ENCODE data around the gene NAB2. TPM values are rescaled to one million over a fixed set of nuclear protein-coding genes. Genes with fewer than 3 reads are reported as not detected.
"Not testable (repeated sequence)": the region's sequence is repeated elsewhere in the genome, so short reads cannot be mapped to it uniquely, and the experiment has no call there.

The NAB2 gene, protein sequence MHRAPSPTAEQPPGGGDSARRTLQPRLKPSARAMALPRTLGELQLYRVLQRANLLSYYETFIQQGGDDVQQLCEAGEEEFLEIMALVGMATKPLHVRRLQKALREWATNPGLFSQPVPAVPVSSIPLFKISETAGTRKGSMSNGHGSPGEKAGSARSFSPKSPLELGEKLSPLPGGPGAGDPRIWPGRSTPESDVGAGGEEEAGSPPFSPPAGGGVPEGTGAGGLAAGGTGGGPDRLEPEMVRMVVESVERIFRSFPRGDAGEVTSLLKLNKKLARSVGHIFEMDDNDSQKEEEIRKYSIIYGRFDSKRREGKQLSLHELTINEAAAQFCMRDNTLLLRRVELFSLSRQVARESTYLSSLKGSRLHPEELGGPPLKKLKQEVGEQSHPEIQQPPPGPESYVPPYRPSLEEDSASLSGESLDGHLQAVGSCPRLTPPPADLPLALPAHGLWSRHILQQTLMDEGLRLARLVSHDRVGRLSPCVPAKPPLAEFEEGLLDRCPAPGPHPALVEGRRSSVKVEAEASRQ
- polyA plus RNA-seq (ENCODE audit: insufficient read length), result 37.2 TPM

DNA sequence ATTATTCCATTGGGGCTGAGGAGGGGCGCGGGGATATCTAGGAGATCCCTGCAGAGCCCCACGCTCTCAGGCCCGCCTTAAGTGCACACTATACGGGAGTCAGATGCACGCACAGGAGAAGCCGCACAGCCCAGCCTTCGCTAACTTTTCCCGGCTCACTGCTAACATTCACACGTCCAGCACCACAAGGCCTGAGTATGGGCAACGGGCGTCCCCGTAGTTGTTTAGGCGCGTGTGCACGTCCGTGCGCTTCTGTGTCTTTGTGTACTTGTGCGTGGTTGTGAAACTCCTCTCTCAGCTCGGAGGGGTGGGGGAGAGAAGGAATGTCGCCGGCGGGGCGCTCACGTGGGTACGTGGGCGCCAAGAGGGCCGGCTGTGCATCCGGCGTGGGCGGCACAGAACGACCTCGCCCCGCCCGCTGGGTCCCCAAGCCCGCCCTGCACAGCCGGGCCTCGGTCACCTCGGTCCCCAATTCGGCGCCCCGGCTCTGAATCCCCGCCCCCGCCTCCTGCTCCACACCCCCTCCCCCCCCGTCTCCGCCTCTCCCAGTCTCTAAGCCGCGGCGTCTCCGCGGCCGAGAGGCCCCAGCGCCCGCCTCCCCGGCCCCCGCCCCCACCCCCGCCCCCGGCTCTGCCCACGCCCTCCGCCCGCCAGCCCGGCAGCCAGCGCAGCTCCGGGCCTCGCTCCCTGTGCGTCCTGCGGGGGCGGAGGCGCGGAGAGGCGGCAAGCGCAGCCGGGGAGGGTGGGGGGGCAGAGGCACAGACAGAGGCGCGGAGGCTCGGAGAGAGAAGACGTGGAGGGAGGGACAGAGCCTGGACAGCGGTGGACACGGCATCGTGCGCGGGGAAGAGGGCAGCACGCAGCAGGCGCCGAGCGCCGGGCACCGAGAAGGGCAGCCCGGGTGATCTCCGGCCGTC is at the start of gene NAB2:
NAB2 (plus strand) TSS at position 761 of the 917 bp plus-strand sequence. CDS start 158 bp downstream, outside the sequence.
- DNase-seq, result peak; percentile 95

DNA sequence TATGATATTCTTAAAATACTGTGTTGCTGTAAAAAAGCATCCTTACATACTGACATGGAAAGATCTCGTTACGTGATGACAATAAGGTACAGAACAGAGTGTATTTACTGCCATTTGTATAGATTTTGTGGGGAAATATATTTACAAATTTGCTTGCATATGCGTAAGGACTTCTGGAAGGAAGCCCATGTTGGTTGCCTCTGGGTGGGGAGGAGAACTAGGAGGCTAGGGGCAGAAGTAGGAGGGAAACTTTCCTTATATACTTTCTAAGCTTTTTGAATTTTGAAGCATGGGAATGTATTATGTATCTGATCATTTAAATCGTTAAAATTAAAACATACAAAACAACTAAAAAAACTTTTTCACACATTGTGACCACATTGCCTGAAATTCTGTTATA is 48.7 kb upstream of the NAB2 start:
- DNase-seq, result no peak

DNA sequence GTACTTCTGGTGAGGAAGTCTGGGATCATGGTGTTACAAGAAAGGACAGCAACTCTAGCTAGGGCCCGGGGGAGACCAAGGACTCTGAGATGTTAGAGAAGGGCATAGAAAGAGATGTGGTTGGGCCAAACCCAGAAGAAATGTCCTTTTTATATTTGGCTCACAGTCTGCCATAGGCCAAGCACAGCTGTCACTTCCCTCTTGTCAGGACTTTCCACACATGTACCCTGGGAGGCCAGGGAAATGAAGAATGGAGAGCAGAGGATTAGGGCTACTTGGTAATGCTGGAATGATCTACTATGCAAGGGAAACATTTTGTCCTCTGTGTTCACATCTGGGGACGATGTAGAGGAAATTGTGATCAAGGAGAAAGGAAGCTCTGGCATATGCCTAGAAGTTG is 48.2 kb upstream of the NAB2 start:
- DNase-seq, result no peak

DNA sequence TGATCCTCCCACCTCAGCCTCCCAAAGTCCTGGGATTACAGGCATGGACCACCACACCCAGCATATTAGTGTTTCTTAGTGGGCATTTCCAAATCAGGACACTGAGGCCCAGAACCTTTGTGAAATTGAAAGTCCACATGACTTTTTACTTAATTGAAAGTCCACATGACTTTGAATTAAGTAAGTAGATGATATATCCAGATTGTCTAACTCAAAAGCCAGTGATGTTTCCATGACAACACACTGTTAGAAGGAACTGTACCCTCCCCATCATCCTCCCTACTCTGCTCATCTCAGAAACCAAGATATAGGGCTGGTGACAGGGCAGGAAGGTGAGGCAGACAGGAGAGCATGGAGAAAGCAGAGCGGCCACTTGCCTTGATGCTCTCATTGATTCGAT is 46.2 kb upstream of the NAB2 start:
- DNase-seq, result peak; percentile 26

DNA sequence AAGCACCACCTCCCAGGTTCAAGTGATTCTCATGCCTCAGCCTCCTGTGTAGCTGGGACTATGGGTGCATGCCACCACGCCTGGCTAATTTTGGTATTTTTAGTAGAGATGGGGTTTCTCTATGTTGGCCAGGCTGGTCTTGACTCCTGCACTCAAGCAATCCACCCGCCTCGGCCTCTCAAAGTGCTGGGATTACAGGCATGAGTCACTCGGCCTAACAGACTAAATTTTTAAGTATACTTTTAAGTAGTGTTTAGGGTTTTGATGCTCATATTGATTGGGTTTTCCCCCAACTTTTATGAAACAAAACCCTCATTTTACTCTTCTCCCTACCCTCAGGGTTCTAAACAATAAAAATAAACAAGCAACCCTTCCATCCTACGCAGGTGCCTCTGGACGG is 44.4 kb upstream of the NAB2 start:
- no peak for DNase-seq

DNA sequence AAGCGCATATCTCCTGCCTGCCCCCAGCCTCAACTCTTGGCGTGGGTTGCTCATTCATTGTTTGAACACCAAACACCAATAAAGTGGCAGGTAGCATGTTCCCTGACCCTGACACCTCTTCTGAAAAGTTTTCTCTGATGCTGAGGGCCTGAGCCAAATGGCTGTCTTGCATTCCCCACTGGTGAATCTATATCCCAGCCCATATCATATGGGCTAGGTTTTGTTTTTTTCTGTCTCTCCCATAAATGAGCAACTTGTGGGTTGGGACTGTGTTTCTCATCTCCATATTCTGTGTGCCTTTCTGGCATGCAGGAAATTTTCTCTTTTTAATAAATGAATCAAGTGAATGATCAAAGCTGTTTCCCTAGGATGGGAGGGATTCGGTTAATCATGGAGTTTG is 44.0 kb upstream of the NAB2 start:
- DNase-seq, result no peak

DNA sequence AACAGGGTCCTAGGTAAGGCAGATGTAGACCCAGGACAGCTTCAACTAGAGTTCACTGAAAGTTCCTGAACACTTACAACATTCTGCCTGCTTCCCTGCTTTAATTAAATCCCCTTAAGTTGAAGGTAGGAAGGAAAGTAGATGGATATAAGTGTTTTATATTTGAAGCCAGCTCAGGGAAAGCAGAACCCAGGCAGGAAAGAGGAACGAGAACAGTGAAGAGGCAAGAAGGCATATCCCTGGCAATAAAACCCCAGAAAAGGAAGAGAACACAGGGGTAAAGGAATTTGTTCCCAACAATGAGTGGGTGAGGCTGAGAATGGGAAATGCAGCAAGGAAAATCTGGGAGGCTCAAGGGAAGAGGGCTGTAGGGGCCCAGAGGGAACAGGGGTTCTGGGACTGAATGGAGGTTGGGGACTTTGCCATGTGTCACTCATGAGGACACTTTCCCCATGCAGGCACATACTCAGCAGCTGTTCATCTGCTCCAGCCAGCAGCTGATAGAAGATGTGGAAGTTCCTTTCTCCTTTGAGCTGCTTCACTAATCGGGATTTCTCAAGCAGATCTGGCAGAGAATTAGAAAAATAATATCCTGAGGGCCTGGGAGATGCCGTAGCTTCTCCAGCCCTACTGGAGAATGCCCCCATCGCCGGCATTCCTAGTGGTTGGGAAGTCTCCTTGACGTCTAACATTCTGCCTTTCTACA is 42.7 kb upstream of the NAB2 start:
- no peak for DNase-seq

DNA sequence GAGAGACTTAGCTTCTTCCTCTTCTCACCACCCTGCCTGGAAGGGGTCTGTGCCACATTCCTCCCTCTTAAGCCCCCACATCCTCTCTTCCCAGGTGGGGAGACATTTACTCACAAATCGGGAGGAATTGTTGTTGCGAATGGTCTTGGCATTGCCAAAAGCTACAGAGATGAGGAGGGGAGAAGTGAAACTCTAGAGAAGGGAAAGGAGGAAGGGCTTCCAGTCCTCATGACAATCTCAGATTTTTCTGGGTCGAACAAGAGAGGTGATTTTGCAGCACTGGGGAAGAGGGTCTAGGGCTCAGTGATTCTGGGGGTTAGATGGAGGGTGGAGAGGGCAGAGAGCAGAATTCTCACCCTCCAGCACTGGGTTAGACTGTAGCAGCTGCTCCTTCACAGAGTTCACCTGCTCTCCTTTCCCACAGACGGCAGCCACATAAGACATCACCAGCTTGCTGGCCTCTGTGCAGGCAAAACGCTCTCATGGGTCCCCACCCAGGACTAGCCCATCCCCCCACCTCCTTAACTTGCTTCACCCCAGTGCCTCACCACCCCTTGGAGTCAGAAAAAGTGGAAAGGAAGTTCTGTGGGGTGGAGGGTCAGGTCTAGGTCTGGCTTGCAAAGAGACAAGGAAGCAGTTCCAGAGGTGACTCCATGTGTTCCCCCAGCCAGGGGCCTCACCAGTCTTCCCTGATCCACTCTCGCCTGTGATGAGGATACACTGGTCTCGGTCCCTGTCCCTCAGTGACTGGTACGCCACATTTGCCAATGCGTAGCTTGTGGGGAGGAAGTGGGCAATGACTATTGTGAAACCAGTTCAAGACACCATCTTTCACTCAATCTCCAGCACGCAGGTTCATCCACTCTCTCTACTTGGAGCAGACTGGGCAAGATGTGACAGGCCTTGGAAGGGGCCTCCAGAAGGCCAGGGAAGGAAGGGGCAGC is 41.7 kb upstream of the NAB2 start:
- no peak for DNase-seq

DNA sequence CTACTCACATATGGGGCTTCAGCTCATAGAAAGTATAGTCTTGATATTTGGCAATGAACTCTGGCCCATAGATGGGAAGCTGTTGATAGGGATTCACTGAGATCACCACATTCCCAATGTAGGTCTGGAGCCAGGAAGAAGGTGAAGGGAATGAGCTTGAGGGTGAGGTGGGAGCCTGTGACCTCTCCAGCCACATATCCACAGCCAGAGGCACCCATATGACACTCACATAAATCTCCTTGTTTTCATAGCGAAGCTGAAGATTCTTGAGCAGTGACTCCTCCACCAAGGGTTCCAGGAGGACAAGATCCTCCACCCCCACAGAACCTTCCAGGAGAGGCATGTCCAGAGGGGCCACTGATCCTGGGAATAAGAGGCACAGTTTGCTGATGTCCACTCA is 40.9 kb upstream of the NAB2 start:
- no peak for DNase-seq

DNA sequence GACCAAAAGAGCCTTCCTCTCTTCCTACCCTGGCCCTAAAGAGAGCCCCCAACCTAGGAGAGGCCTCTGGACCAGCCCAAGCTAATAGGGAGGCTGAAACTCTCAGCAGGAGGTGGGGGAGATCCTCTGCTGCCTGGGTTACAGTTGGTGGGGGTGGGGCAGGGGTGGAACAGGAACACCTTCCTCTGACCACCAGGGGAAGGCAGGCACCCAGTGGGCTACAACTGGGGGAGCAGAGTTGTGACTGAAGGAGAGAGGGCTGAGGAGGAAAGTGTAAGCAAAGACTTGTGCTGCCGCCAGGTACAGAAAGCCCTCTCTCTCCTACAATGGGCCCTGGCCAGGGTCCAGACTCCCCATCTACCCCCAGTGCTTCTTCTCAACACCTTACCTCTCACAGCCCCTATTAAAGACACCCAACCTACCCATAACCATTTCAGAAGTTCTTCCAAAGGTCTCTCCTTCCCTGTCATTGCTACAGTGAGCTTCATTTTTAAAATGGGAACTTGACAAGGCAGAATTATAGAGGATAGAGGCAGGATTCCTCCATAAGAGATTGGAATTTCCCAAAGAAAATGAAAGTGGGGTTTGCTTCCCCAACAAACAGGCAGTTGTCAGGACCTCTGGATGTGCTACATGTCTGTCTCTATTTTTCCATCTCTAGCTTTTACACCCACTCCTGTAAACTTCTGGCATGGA is 40.3 kb upstream of the NAB2 start:
- no peak for DNase-seq

DNA sequence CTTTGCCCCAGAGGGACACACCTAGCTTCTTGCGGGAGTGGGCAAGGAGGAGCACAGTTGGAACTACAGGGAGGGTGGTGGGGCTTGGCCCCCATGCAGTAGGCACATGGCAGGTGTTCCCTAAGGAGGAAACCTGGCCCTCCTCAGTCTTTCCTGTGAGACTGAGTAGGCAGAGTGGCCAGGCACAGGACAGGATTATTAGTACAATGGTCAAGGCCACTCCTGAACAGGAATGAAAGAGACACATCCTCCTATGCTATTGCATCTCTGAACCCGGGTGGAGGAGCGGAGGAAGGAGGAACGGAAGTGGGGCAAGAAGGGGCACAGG is 39.8 kb upstream of the NAB2 start:
- no peak for DNase-seq

DNA sequence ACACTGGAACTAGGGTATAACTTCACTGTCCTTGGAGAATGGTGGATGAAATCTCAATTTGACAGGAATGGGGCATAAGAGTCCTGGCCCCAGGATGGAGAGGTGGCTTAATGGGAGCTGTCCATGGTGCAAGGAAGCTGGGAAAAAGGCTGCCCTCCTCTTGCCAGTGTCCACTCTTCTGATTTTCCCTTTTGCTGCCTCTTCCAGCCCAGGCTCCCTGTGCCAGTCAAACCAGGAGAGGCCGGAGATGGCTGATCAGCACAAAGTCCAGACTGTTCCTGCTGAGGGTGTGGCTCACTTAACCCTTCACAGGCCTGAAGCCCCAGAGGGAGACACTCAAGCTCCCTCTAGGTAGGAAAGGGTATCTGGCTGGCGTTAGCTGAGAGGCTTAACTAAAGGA is 39.0 kb upstream of the NAB2 start, which contains the start of gene MYO1A:
MYO1A (minus strand) TSS at position 240 of the 400 bp plus-strand sequence. CDS start 1,806 bp downstream, outside the sequence.
- DNase-seq, result no peak

DNA sequence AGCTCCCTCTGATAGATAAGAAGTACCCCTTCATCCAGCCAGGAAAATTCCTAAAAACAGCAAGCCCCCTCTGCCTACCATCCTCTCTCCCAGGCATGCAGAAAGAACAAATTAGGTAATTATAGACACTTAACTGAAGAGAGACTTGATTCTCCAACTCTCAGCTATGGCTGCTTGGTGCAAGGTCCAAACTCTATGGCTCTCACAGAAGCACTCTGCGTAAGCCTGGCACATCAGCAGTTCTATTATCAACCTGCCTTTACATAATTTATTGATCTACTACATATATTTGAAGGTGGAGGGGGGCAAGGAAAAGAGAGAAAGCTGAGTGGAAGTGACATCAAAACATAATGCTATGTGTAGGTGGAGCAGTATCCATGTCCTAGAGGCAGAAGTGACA is 37.9 kb upstream of the NAB2 start:
- DNase-seq, result no peak

DNA sequence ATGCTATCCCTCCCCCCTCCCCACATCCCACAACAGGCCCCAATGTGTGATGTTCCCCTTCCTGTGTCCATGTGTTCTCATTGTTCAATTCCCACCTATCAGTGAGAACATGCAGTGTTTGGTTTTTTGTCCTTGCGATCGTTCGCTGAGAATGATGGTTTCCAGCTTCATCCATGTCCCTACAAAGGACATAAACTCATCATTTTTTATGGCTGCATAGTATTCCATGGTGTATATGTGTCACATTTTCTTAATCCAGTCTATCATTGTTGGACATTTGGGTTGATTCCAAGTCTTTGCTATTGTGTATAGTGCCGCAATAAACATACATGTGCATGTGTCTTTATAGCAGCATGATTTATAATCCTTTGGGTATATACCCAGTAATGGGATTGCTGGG is 35.8 kb upstream of the NAB2 start:
- not testable (repeated sequence) for DNase-seq

DNA sequence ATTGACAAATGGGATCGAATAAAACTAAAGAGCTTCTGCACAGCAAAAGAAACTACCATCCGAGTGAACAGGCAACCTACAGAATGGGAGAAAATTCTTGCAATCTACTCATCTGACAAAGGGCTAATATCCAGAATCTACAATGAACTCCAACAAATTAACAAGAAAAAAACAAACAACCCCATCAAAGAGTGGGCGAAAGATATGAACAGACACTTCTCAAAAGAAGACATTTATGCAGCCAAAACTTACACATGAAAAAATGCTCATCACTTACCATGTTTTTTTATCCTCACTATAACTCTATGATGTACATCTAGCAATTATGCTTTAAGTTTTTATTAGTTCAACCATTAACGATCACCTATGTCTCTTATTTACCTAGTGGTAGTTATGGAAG is 35.0 kb upstream of the NAB2 start:
- not testable (repeated sequence) for DNase-seq

DNA sequence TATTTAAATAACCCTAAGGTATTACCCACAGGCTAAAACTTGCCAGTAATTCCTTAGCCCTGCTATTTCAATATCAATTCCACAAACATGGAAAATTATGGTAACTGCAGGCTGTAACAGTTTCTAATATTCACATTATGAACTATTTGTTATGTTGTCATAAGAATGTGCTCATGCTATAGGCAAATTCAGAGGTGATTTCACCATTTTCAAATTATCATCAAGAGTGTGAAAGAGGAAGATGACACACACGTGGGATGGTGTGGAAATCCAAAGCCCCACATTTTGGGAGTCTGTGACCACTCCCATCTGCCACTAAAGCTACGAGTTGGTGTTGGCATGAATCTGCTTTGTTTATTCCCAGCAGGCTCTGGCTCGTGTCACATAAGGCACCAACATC is 33.1 kb upstream of the NAB2 start:
- DNase-seq, result no peak

DNA sequence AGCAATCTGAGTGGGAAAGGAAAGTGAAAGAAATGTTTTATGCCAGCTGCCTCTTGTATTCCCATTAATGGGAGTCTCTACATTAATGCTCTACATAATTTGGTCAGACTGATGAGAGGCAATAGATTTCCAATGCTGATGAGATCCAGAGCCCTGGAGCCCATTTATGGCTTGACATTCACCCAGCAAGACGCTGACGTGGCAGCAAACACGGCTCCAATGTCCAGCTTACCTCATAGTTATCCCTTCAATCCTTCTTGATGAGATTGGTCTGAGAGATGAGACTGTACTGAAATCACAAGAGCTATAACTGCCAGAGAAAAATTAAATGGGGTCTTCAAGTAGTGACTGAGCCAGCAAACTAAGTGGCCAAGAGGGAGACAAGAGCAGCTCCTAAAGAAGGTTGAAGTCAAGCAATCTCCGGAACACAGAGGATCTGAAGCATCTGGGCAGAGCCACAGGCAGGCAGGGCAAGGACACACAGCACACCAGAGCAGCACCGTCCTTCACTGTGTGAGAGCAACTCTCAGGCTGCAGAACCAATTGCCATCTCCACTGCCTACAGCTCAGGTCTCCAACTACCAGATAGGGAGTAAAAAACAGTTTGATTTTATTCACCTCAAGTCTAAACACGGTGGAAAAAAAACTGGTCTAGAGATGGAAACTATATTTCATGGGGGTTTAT is 31.7 kb upstream of the NAB2 start:
- no peak for DNase-seq

DNA sequence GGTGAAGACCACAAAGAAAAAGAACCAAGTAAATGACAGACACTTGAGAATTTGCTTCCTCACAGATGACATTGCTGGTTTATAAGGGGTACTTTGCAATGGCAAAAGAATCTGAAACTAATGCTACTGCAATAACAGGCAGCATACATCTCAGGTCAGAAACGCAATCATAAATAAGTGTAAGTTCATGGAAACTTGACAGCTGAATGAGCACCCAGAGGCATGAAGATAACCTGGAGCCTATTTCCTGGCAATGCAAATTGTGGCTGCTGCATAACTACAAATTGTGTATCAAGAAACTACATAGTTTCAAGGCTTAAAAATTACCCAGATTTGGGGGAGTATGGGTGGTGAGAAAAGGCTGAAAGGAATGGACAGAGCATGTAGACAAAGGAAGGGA is 30.5 kb upstream of the NAB2 start:
- no peak for DNase-seq

DNA sequence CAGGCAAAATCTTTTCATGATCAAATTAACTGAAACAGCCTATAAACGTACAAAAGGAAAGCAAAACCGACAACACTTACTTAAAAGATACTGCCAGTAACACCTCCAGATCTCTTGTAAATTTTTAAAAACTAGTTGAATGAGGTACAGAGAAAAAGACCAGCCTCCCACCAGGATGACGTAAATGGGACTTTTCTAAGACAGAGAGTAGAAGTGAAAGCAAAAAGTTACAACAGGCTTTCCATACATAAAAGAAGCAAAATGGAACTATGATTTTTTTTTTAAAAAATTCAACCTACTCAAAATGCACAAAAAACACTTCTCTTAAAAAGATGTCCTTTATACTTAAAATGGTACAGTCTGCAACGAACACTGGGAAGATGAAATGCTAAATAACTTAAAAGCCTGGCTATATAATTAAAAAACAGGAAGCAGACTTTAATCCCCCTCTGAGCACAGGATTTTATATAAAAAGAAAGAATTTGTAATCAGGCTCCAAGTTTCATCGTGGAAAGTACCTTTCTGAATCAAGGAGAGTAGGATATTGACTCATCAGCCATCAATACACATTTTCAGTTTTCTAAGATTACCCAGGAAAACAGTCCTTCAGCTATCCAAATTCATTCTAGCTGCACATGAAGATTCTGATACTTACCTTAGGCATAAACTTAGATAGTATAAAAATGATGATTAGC is 24.8 kb upstream of the NAB2 start:
- no peak for DNase-seq

DNA sequence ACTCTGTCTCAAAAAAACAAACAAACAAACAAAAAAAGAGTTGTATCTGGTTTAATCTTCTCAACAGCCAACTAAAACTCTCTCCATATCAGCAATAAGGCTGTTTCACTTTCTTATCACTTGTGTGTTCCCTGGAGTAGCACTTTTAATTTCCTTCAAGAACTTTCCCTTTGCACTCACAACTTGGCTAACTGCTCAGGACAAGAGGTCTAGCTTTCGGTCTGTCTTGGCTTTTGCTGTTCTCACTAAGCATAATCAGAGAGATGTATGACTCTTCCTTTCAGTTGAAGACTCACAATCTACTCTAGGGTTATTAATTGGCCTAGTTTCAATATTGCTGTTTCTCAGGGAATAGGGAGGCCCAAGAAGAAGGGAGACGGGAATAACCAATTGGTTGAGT is 22.7 kb upstream of the NAB2 start:
- no peak for DNase-seq
